Measurements from ENCODE around the gene POLR1A.

POLR1A gene

GRCh38 chr2:86134709-86135108 lies 29.0 kb upstream of the POLR1A start (continued):
- TF ChIP-seq ZNF670 (tag by site-specific recombination; IDR thresholded peaks at IDR 0.05; ENCODE audit: low read depth) = no peak
- no peak for TF ChIP-seq ZNF239 (tag by site-specific recombination; IDR thresholded peaks at IDR 0.05)
- TF ChIP-seq ZNF529 (tag by site-specific recombination; IDR thresholded peaks at IDR 0.05; ENCODE audit: insufficient replicate concordance) = no peak

DNA sequence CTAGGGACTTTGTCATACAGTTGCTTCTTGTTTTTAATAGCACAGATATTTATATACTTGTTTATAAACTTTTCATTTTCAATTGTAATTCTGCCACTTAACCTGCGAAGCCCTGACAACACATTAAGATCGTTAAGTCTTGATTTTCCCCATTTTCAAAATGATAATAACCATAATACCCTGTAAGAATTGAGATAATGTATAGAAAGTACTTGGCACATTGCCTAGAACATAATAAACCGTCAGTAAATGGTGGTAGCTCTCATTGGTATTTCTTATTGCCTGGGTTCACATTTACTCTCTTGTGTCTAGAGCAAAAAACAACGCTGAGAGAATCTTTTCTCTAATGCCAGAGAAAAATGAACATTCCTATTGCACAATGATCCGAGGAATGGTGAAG lies 19.0 kb upstream of the POLR1A start:
- Histone ChIP-seq H3K4me1 (ENCODE audit: control insufficient read depth, insufficient read depth, low read length) (no peaks in the 10 kb centered on the region), H3K36me3 (ENCODE audit: control insufficient read depth in 2 of 2, insufficient read depth in 1 of 2, low read length in 2 of 2) (peaks cover 88 to 100% of the 10 kb centered on the region in 2 experiments), H3K27ac (ENCODE audit: extremely low read depth, low read depth, low read length) (no peak overlapping the region), H3K9me3 (ENCODE audit: control insufficient read depth, insufficient read depth, low read depth, low read length) (no peaks in the 10 kb centered on the region), H3K4me3 (ENCODE audit: low read depth, low read length) (no peak overlapping the region)
- TF ChIP-seq, protein P1, sequence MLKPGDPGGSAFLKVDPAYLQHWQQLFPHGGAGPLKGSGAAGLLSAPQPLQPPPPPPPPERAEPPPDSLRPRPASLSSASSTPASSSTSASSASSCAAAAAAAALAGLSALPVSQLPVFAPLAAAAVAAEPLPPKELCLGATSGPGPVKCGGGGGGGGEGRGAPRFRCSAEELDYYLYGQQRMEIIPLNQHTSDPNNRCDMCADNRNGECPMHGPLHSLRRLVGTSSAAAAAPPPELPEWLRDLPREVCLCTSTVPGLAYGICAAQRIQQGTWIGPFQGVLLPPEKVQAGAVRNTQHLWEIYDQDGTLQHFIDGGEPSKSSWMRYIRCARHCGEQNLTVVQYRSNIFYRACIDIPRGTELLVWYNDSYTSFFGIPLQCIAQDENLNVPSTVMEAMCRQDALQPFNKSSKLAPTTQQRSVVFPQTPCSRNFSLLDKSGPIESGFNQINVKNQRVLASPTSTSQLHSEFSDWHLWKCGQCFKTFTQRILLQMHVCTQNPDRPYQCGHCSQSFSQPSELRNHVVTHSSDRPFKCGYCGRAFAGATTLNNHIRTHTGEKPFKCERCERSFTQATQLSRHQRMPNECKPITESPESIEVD (tag by site-specific recombination; IDR thresholded peaks at IDR 0.05) = peak; percentile 63
- TF ChIP-seq PATZ1 (tag by site-specific recombination; IDR thresholded peaks at IDR 0.05) = no peak
- POLR2A ChIA-PET = no interaction called here
- CTCF ChIA-PET = no interaction called here

DNA sequence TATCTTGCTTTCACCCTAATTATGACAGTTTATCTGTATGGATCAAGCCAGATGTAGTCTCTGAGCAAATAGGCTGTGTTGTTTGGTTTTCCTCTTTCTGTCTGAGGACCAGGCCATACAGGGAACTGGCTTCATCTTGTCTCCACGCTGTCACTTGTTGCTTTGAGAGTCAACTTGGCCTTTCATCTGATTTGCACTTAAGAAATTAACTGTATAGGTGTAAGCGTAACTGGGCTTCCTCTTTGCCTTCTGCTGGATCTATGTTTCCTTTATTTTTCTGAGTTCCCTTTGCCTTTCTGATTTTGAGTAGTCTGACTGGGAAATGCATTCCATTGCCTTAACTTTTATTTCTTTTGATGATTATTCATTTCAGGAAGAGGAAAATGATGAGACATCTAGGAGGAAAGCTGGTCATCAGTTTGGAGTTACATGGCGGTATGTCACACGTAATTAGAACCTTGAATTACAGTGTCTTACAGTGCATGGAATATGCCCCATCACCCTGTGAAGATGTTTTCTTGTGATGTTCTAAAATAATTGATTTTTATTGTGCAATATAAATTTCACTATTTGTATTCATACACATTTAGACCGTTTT lies 17.7 kb upstream of the POLR1A start:
- peaks cover 88 to 100% of the 10 kb centered on the region in 2 experiments for H3K36me3 ChIP-seq (ENCODE audit: control insufficient read depth in 2 of 2, insufficient read depth in 1 of 2, low read length in 2 of 2)
- TF ChIP-seq ZNF324 (tag by site-specific recombination; IDR thresholded peaks at IDR 0.05) (no peak), SCRT2 (tag by site-specific recombination; IDR thresholded peaks at IDR 0.05) (peak; percentile 67)
- CTCF ChIA-PET = no interaction called here

GRCh38 chr2:86118130-86118529 lies 12.4 kb upstream of the POLR1A start:
- Histone ChIP-seq H3K27ac (ENCODE audit: extremely low read depth, low read depth, low read length) (no peak overlapping the region), H3K9me3 (ENCODE audit: control insufficient read depth, insufficient read depth, low read depth, low read length) (no peaks in the 10 kb centered on the region), H3K36me3 (ENCODE audit: control insufficient read depth in 2 of 2, insufficient read depth in 1 of 2, low read length in 2 of 2) (peaks cover 75 to 100% of the 10 kb centered on the region in 2 experiments), H3K4me3 (ENCODE audit: low read depth, low read length) (no peak overlapping the region), H3K4me1 (ENCODE audit: control insufficient read depth, insufficient read depth, low read length) (no peaks in the 10 kb centered on the region)
- ChIA-PET CTCF (interaction anchor here (0.6 to 0.8 kb wide), 2 partner anchors 25 to 301 kb away, joined by 3 read pairs; no protein-coding TSS in a partner anchor), POLR2A (interaction anchor here (1.0 kb wide), 1 partner anchor 12 kb away, joined by 6 read pairs; the partner anchor contains the start of genes POLR1A and PTCD3)
- no peak for TF ChIP-seq ZNF391 (tag by site-specific recombination; IDR thresholded peaks at IDR 0.05; ENCODE audit: borderline replicate concordance, low read depth)
- no peak for TF ChIP-seq GLIS1 (tag by site-specific recombination; IDR thresholded peaks at IDR 0.05)
- TF ChIP-seq ZNF404 (tag by site-specific recombination; IDR thresholded peaks at IDR 0.05) = no peak
- no peak for TF ChIP-seq ZNF426 (tag by site-specific recombination; IDR thresholded peaks at IDR 0.05)
- TF ChIP-seq, protein P2, sequence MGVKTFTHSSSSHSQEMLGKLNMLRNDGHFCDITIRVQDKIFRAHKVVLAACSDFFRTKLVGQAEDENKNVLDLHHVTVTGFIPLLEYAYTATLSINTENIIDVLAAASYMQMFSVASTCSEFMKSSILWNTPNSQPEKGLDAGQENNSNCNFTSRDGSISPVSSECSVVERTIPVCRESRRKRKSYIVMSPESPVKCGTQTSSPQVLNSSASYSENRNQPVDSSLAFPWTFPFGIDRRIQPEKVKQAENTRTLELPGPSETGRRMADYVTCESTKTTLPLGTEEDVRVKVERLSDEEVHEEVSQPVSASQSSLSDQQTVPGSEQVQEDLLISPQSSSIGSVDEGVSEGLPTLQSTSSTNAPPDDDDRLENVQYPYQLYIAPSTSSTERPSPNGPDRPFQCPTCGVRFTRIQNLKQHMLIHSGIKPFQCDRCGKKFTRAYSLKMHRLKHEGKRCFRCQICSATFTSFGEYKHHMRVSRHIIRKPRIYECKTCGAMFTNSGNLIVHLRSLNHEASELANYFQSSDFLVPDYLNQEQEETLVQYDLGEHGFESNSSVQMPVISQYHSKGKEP (tag by site-specific recombination; IDR thresholded peaks at IDR 0.05) = no peak
- TF ChIP-seq ZNF777 (tag by site-specific recombination; IDR thresholded peaks at IDR 0.05; ENCODE audit: borderline replicate concordance) = no peak
- no peak for TF ChIP-seq ZNF394 (tag by site-specific recombination; IDR thresholded peaks at IDR 0.05; ENCODE audit: borderline replicate concordance)
- TF ChIP-seq ZBTB17 (tag by site-specific recombination; IDR thresholded peaks at IDR 0.05) = no peak
- TF ChIP-seq ZNF791 (tag by site-specific recombination; IDR thresholded peaks at IDR 0.05) = no peak
- no peak for TF ChIP-seq ZNF423 (tag by site-specific recombination; IDR thresholded peaks at IDR 0.05)

More for the DNA sequence above, 17.7 kb upstream of the POLR1A start:
- H3K4me3 ChIP-seq (ENCODE audit: low read depth, low read length) = no peak overlapping the region
- POLR2A ChIA-PET = no interaction called here
- H3K9me3 ChIP-seq (ENCODE audit: control insufficient read depth, insufficient read depth, low read depth, low read length) = no peaks in the 10 kb centered on the region
- no peak overlapping the region for H3K27ac ChIP-seq (ENCODE audit: extremely low read depth, low read depth, low read length)
- no peaks in the 10 kb centered on the region for H3K4me1 ChIP-seq (ENCODE audit: control insufficient read depth, insufficient read depth, low read length)
